Activated B cell treated with CpG ODN at 0.5 μM for 24 hours (primary cell): Measurements from ENCODE around the gene MTMR11. TPM values are rescaled to one million over a fixed set of nuclear protein-coding genes. Genes with fewer than 3 reads are reported as not detected.

Experiments
- ATAC-seq: fragments of 200-7000 bp; cut with Tn5 transposase; one replicate; pipeline ENCODE4 v1.10.0; 2021; ENCODE audit warnings: low read depth, mild to moderate bottlenecking, moderate library complexity
- CTCF ChIA-PET: fragments of 350-600 bp; sonication (Branson Sonifier 250); formaldehyde crosslinking; loops from one replicate; lab custom pipeline; 2021; ENCODE audit warnings: antibody characterized with exemption; lab: Charles Lee
- POLR2A ChIA-PET: fragments of 350-600 bp; sonication (Branson Sonifier 250); formaldehyde crosslinking; loops from one replicate; lab custom pipeline; 2021; ENCODE audit warnings: antibody characterized with exemption; lab: Charles Lee
- DNase-seq: peaks from one replicate; pipeline ENCODE4 v3.0.0; 2022
- H3K27ac Mint-ChIP-seq: one replicate; pipeline ENCODE4 v1.8.0; 2020; ENCODE audit warnings: mixed read lengths
- H3K27me3 Mint-ChIP-seq: one replicate; pipeline ENCODE4 v1.8.0; 2021; ENCODE audit warnings: mixed read lengths
- H3K36me3 Mint-ChIP-seq: one replicate; pipeline ENCODE4 v1.8.0; 2021; ENCODE audit warnings: low read depth, mixed read lengths
- H3K4me1 Mint-ChIP-seq: one replicate; pipeline ENCODE4 v1.8.0; 2021; ENCODE audit warnings: mixed read lengths
- H3K4me3 Mint-ChIP-seq: one replicate; pipeline ENCODE4 v1.8.0; 2020; ENCODE audit warnings: mild to moderate bottlenecking, mixed read lengths
- H3K9me3 Mint-ChIP-seq: one replicate; pipeline ENCODE4 v1.8.0; 2020; ENCODE audit warnings: mixed read lengths
- intact Hi-C: fragments of 100-400 bp; cut with micrococcal nuclease; formaldehyde crosslinking; loops from one replicate; pipeline ENCODE4 v1.15.1; 2024
- total RNA-seq: library from RNA; stranded (reverse); gene quantifications from 2 replicates; pipeline ENCODE4 v1.2.3, GENCODE V29; 2022
- TF ChIP-seq, protein P1 (sequence below): fragments of 200-600 bp; IDR thresholded peaks from one replicate; pipeline ENCODE4 v1.8.0; 2022; ENCODE audit warnings: antibody characterized with exemption, mild to moderate bottlenecking

Gene MTMR11
- total RNA-seq, 1 donor from 2014 or later = not detected

DNA sequence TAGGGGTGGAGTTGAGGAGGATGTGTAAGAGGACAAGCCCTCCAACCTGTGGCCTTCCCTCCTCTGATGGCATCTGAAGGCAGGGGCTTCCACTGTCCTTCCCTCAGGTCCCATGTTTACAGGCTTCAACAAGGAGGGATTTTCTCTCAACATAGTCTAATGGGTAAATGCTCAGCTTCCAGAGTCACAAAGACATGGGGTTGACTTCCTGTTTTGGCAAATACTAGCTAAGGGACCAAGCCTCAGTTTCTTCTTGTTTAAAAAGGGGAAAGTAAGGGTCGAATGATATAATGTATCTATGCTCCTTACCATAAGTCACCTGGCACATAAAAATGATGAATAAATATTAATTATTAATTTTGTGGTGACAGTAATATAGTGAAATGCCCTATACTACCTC, 22.1 kb downstream of the MTMR11 start:
- TF ChIP-seq, protein P1, sequence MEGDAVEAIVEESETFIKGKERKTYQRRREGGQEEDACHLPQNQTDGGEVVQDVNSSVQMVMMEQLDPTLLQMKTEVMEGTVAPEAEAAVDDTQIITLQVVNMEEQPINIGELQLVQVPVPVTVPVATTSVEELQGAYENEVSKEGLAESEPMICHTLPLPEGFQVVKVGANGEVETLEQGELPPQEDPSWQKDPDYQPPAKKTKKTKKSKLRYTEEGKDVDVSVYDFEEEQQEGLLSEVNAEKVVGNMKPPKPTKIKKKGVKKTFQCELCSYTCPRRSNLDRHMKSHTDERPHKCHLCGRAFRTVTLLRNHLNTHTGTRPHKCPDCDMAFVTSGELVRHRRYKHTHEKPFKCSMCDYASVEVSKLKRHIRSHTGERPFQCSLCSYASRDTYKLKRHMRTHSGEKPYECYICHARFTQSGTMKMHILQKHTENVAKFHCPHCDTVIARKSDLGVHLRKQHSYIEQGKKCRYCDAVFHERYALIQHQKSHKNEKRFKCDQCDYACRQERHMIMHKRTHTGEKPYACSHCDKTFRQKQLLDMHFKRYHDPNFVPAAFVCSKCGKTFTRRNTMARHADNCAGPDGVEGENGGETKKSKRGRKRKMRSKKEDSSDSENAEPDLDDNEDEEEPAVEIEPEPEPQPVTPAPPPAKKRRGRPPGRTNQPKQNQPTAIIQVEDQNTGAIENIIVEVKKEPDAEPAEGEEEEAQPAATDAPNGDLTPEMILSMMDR = no peak
- no peak overlapping the region for H3K4me3 Mint-ChIP-seq
- POLR2A ChIA-PET = interaction anchor here (0.6 to 2.9 kb wide), 2 partner anchors 13 to 27 kb away, joined by 3 to 17 read pairs; a partner anchor contains a TSS
- peaks cover 28% of the 10 kb centered on the region for H3K27me3 Mint-ChIP-seq
- intact Hi-C loops = no loop called here
- CTCF ChIA-PET = no interaction called here
- no peaks in the 10 kb centered on the region for H3K36me3 Mint-ChIP-seq
- no peak overlapping the region for H3K27ac Mint-ChIP-seq
- DNase-seq = no peak
- H3K4me1 Mint-ChIP-seq = peaks cover 23% of the 10 kb centered on the region
- no peaks in the 10 kb centered on the region for H3K9me3 Mint-ChIP-seq
- ATAC-seq = no peak

DNA sequence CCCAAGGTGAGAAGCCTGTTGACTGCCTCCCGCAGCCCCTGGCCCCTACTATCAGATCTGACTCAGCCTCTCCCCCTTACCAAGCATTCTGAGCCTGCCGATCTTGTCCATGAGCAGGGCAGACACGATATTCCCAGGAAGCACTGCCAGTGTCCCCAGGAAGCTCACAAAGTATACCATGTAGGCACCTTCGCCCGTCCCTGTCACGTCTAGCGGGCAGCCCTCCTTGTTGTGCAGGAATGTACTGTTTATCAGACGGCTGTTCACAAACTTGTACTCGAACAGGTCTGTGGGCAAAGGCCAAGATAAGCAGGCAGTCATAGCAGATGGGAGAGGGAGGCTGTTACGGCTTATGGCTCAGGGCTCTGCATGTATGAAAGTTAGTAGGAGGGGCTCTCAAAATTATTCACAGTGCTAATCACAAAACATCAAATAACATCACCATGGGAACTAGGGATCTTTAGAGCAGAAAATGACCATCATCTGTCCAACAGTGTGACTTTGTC, 30.1 kb downstream of the MTMR11 start:
- ATAC-seq = no peak
- intact Hi-C loops = no loop called here
- ChIA-PET POLR2A (no interaction called here), CTCF (no interaction called here)
- TF ChIP-seq, protein P1 = no peak
- Mint-ChIP-seq H3K4me1 (no peaks in the 10 kb centered on the region), H3K9me3 (no peaks in the 10 kb centered on the region), H3K36me3 (no peaks in the 10 kb centered on the region), H3K27ac (no peak overlapping the region), H3K27me3 (peaks cover 8% of the 10 kb centered on the region), H3K4me3 (no peak overlapping the region)
- no peak for DNase-seq

DNA sequence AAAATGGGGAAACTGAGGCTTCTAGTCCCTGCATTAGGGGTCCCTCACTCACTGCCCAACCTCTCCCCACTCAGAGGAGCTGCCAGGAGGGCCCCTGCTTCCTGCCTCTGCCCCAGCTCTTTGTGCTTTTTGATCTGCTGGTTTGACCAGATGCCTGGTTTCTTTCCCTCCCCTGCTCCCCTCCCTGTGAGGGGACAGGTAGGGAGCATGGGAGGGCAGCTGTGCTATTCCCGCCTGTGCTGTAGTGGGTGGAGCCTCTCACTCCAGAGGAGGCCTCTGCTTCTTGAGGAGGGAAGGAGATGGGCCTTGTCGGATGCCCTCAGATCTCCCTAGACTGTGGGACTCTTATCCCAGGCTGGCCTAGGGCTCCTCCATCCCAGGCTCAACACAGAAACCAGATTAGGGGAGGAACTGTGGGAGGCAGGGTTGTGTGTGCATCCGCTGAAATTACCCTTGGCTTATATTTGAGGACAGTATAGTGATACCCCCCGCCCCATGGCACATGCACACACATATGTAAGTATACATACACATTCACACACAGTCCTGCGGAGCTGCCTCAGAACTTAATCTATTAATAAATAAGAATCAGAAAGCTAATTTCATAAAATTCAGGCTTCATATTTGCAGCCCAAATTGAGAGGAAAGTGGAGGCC, 32.7 kb downstream of the MTMR11 start:
- Mint-ChIP-seq H3K4me1 (peaks cover 19% of the 10 kb centered on the region), H3K27me3 (peaks cover 2% of the 10 kb centered on the region), H3K36me3 (peaks cover 1% of the 10 kb centered on the region), H3K27ac (no peak overlapping the region), H3K9me3 (peaks cover 4% of the 10 kb centered on the region), H3K4me3 (no peak overlapping the region)
- TF ChIP-seq, protein P1 = no peak
- no peak for ATAC-seq
- POLR2A ChIA-PET = no interaction called here
- intact Hi-C loops = no loop called here
- no peak for DNase-seq
- CTCF ChIA-PET = no interaction called here

DNA sequence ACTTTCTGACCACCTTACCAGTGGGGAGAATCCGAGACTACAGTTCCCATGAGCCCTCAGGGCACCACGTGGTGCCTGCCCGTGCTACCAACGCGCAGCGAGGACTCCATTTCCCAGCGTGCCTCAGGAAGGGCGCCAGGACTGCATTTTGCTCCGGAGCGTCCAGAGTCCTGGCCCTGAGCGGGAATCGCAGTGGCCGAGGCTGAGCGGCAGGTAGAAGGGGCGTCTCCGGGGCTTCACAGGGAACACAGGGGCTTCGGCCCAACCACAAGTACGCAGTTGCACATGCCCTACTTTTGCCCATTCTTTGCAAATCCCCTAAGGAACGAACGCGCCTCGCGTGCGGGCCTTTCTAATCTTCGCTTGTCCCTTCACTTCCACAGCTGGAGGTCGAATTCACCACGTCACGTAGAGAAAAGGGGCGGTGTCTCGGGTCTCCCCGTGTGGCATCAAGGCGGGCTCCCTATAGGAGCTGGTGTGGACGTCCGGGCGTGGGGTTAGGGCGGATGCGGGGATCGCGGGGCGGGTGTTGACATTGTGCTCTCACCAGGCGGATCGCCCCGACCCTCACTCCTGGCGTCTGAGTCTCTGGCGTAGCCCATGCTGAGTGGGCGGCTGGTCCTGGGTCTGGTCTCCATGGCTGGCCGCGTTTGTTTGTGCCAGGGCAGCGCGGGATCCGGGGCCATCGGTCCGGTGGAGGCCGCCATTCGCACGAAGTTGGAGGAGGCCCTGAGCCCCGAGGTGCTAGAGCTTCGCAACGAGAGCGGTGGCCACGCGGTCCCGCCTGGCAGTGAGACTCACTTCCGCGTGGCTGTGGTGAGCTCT, 37.0 kb downstream of the MTMR11 start, which contains the start of gene BOLA1:
TSS of gene BOLA1 (plus strand) at position 109 of the 825 bp plus-strand sequence. CDS start at position 601, 492 bp downstream.
- Mint-ChIP-seq H3K9me3 (peaks cover 4% of the 10 kb centered on the region), H3K4me1 (peaks cover 20% of the 10 kb centered on the region), H3K27ac (peak within 1 kb of the TSS; percentile 86), H3K36me3 (peaks cover 1% of the 10 kb centered on the region), H3K4me3 (peak within 1 kb of the TSS; percentile 92), H3K27me3 (no peaks in the 10 kb centered on the region)
- POLR2A ChIA-PET = interaction anchor here (0.7 to 2.7 kb wide), 4 partner anchors 13 to 287 kb away, joined by 3 to 65 read pairs (median 8); partner anchors contain the start of genes PLEKHO1 and SF3B4
- CTCF ChIA-PET = interaction anchor here (1.5 kb wide), 1 partner anchor 12 kb away, joined by 3 read pairs; a partner anchor contains a TSS
- DNase-seq = peak; percentile 69
- intact Hi-C loops = loop anchor here (1.0 to 10.0 kb wide), 3 partner anchors 11 to 265 kb away; partner anchors contain the start of gene SF3B4
- ATAC-seq = peak; percentile 99
- TF ChIP-seq, protein P1 = no peak
